ENCODE results near the gene ADSS2. TPM values are rescaled to one million over a fixed set of nuclear protein-coding genes. Genes with fewer than 3 reads are reported as not detected.
"Not testable (repeated sequence)": the region's sequence is repeated elsewhere in the genome, so short reads cannot be mapped to it uniquely, and the experiment has no call there.

The ADSS2 gene
- total RNA-seq, 4 donors from 2014 or later, result 13.7 to 47.0 (median 27.3) TPM

DNA sequence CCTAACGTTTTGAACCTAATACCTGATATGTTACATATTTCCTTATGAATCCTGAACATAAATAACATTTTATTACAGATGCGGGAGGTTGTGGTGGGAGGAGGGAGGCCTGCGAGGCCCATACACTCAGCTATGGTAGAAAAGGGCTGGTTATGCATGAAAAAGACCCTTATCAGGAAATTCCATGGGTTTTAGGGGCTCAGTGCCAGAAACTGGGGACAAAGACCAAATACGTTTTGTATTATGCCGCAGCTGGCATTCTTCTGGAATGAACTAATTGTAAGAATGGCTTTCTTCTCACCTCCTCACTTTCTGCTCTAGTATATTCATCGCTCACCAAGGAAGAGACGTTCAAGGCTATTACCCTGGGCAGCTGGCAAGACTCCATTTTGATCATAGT lies 76.7 kb downstream of the ADSS2 start:
- in situ Hi-C loops (cut with MboI; ENCODE audit: low pct_ligation_motif_present in 1 of 4, low pct_unique_long_range_greater_than_20kb in 1 of 4, low sequenced_read_pairs in 3 of 4), result no loop called here
- H3K36me3 ChIP-seq, result no peaks in the 10 kb centered on the region
- DNase-seq, result no peak
- H3K4me1 ChIP-seq, result no peaks in the 10 kb centered on the region
- H3K27ac ChIP-seq, result no peak overlapping the region
- H3K9me3 ChIP-seq, result no peaks in the 10 kb centered on the region
- 82% methylated on average over 7 of the region's 7 CpGs for WGBS, 2 donors (ENCODE audit: low coverage in 1 of 2)
- H3K27me3 ChIP-seq, result no peaks in the 10 kb centered on the region
- intact Hi-C loops (cut with DNase I; ENCODE audit: low total_unique reads), result no loop called here
- H3K4me3 ChIP-seq, result no peak overlapping the region
- TF ChIP-seq EP300 (IDR thresholded peaks at IDR 0.05; ENCODE audit: low read depth), result no peak
- no peak for TF ChIP-seq POLR2AphosphoS5 (IDR thresholded peaks at IDR 0.05)
- TF ChIP-seq, protein P1, sequence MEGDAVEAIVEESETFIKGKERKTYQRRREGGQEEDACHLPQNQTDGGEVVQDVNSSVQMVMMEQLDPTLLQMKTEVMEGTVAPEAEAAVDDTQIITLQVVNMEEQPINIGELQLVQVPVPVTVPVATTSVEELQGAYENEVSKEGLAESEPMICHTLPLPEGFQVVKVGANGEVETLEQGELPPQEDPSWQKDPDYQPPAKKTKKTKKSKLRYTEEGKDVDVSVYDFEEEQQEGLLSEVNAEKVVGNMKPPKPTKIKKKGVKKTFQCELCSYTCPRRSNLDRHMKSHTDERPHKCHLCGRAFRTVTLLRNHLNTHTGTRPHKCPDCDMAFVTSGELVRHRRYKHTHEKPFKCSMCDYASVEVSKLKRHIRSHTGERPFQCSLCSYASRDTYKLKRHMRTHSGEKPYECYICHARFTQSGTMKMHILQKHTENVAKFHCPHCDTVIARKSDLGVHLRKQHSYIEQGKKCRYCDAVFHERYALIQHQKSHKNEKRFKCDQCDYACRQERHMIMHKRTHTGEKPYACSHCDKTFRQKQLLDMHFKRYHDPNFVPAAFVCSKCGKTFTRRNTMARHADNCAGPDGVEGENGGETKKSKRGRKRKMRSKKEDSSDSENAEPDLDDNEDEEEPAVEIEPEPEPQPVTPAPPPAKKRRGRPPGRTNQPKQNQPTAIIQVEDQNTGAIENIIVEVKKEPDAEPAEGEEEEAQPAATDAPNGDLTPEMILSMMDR (IDR thresholded peaks at IDR 0.05), result no peak
- TF ChIP-seq POLR2A (IDR thresholded peaks at IDR 0.05), result no peak

DNA sequence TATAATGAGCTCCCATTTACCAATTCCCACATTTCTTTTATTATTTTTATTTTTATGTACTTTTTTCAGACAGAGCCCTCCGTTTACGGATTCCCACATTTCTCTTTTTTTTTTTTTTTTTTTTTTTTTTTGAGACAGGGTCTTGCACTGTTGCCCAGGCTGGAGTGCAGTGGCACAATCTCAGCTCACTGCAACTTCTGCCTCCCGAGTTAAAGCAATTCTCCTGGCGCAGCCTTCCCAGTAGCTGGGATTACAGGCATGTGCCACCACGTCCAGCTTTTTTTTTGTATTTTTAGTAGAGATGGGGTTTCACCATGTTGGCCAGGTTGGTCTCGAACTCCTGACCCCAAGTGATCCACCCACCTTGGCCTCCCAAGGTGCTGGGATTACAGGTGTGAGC lies 77.2 kb downstream of the ADSS2 start:
- H3K36me3 ChIP-seq; H3K27ac ChIP-seq; intact Hi-C loops (cut with DNase I; ENCODE audit: low total_unique reads); H3K9me3 ChIP-seq; H3K4me3 ChIP-seq; H3K27me3 ChIP-seq; in situ Hi-C loops (cut with MboI; ENCODE audit: low pct_ligation_motif_present in 1 of 4, low pct_unique_long_range_greater_than_20kb in 1 of 4, low sequenced_read_pairs in 3 of 4); DNase-seq; H3K4me1 ChIP-seq: not testable (repeated sequence)
- WGBS, 2 donors (ENCODE audit: low coverage in 1 of 2), result 91 to 93% methylated on average over 3 to 6 of the region's 6 CpGs

DNA sequence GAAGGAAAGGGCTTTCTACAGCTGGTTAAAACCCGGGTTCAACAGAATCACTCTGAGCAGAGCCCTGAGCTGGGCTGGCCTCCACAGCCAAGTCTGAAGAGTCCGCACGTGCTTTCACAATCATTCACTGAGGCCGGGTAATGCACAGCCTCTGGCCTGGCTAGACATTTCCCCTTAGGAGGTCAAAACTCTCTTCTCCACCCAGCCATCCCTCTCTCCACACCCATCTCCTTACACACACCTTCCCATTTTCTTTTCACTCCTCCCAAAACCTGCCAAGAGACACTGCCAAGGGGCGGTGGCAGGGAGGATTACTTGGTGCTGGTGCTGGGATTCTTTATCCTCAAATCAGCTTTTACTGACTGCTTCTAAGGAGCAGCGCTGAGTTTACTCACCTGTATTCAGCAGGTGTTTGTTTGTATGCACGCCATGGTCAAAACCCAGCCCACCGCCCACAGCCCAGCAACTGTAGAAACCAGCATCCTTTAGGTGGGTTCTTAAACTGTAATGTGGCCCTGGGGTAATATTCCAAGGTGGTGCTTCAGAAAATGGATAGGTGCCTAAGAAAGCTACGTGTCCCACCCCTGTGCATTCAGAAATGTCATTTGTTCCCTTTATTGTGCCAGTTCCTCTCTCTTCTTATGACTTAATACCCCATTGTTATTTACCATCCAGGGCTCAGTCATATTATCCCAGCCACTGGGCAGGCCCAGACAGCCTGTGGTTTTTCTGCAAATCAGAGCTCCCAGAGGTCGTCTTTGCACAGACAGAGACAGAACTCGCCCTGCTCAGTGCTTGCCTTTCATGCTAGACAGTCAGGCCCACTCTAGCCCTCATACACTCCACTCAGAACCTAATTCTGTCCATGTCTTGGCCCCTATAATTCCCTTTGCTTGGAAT lies 80.2 kb downstream of the ADSS2 start:
- Histone ChIP-seq H3K4me3 (no peak overlapping the region), H3K4me1 (peaks cover 0 to 5% (median 0%) of the 10 kb centered on the region in 4 donors), H3K27ac (no peak overlapping the region), H3K9me3 (no peaks in the 10 kb centered on the region), H3K27me3 (no peaks in the 10 kb centered on the region), H3K36me3 (no peaks in the 10 kb centered on the region)
- intact Hi-C loops (cut with DNase I; ENCODE audit: low total_unique reads) (no loop called here), in situ Hi-C loops (cut with MboI; ENCODE audit: low pct_ligation_motif_present in 1 of 4, low pct_unique_long_range_greater_than_20kb in 1 of 4, low sequenced_read_pairs in 3 of 4) (no loop called here)
- no peak for DNase-seq
- TF ChIP-seq, protein P1 (IDR thresholded peaks at IDR 0.05), result no peak
- TF ChIP-seq POLR2AphosphoS5 (IDR thresholded peaks at IDR 0.05), result no peak
- TF ChIP-seq POLR2A (IDR thresholded peaks at IDR 0.05), result no peak
- TF ChIP-seq EP300 (IDR thresholded peaks at IDR 0.05; ENCODE audit: low read depth), result no peak
- 83% methylated on average over 11 of the region's 11 CpGs; no CpG with 5 or more reads in 1 of the 2 donors for WGBS, 2 donors (ENCODE audit: low coverage in 1 of 2)

DNA sequence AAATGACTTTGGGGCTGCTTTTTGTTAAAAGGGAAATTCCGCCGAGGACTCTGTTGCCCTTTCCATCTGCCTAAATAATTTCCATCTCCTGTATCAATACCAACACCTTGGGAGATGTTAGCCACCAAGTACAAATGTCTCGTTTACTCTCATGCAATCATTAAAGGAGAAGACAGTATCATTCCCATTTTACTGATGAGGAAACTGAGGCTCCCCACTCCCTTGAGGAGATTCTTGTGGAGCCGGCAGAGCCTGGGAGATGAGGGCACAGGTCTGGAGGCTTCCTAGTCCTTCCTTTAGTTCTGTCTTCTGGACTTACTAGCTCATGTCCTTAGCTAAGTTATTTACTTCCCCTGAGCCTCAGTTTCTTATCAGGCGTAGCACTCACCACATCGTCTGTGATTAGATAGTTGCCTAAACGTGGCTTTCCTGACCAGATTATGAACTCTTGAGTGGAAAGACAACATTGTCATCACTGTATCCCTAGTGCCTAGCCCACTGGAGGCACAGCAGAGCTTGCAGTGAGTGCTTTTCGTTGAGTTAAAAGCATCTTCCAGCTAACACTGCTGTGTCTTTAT lies 81.6 kb downstream of the ADSS2 start:
- intact Hi-C loops (cut with DNase I; ENCODE audit: low total_unique reads), result no loop called here
- peaks cover 0 to 5% (median 0%) of the 10 kb centered on the region in 4 donors for H3K4me1 ChIP-seq
- in situ Hi-C loops (cut with MboI; ENCODE audit: low pct_ligation_motif_present in 1 of 4, low pct_unique_long_range_greater_than_20kb in 1 of 4, low sequenced_read_pairs in 3 of 4), result no loop called here
- no peak for DNase-seq
- H3K9me3 ChIP-seq, result no peaks in the 10 kb centered on the region
- H3K36me3 ChIP-seq, result no peaks in the 10 kb centered on the region
- no peak overlapping the region for H3K27ac ChIP-seq
- no peak overlapping the region for H3K4me3 ChIP-seq
- TF ChIP-seq, protein P1 (IDR thresholded peaks at IDR 0.05), result no peak
- TF ChIP-seq POLR2A (IDR thresholded peaks at IDR 0.05), result no peak
- TF ChIP-seq POLR2AphosphoS5 (IDR thresholded peaks at IDR 0.05), result no peak
- TF ChIP-seq EP300 (IDR thresholded peaks at IDR 0.05; ENCODE audit: low read depth), result no peak
- H3K27me3 ChIP-seq, result no peaks in the 10 kb centered on the region
- WGBS, 2 donors (ENCODE audit: low coverage in 1 of 2), result 70 to 74% methylated on average over 8 of the region's 8 CpGs

Measured in transverse colon (tissue), 4 donors.